SK-N-SH (cell line): ENCODE data around the gene LRRC19. TPM values are rescaled to one million over a fixed set of nuclear protein-coding genes. Genes with fewer than 3 reads are reported as not detected.

ENCODE experiments used
- CTCF ChIA-PET: fragments of 300-600, 350-600 bp; formaldehyde crosslinking; extraction: SDS; loops from one replicate; lab custom pipeline; 2021; lab: Yijun Ruan, JAX
- POLR2A ChIA-PET: fragments of 350-600 bp; sonication (Branson Sonifier 250); formaldehyde crosslinking; extraction: SDS; loops from one replicate; lab custom pipeline; 2020; ENCODE audit warnings: antibody characterized with exemption, inconsistent platforms; lab: Yijun Ruan, JAX
- DNase-seq: peaks from one replicate; pipeline ENCODE4 v3.0.0; 2012
- H2AFZ ChIP-seq: fragments of 200-600 bp; sonication (generic); 2 replicates; pipeline ENCODE4 v1.8.1; 2016; ENCODE audit warnings: antibody characterized with exemption, mild to moderate bottlenecking, low read depth
- H3F3A ChIP-seq: fragments of 200-600 bp; sonication (generic); replicated peaks from 2 replicates; pipeline ENCODE3; 2016; ENCODE audit warnings: antibody characterized with exemption, mild to moderate bottlenecking; ENCODE audit not compliant: insufficient read depth
- H3K27ac ChIP-seq, 2 experiments: fragments of 200-500 bp in 1 of 2; fragments of 200-600 bp in 1 of 2; sonication (Bioruptor generic) in 1 of 2; sonication (generic), shearing (Covaris generic) in 1 of 2; 2 replicates each; pipeline versions ENCODE4 v1.5.1 to v1.6.1; 2014 to 2016; ENCODE audit warnings: low read depth in 2 of 2, inconsistent platforms in 1 of 2, low read length in 1 of 2, mild to moderate bottlenecking in 1 of 2, mixed read lengths in 1 of 2
- H3K27me3 ChIP-seq: fragments of 200-600 bp; sonication (generic), shearing (Covaris generic); 2 replicates; pipeline ENCODE4 v1.6.1; 2016; ENCODE audit warnings: mixed run types; ENCODE audit not compliant: insufficient read depth
- H3K36me3 ChIP-seq, 2 experiments: fragments of 200-500 bp in 1 of 2; fragments of 200-600 bp in 1 of 2; sonication (Bioruptor generic) in 1 of 2; sonication (generic) in 1 of 2; replicated peaks in 1 of 2; 2 replicates each; pipeline versions ENCODE3 to v1.5.1; 2014 to 2016; ENCODE audit warnings: low read length in 1 of 2, mild to moderate bottlenecking in 1 of 2; ENCODE audit not compliant: insufficient read depth in 2 of 2, control insufficient read depth in 1 of 2
- H3K4me1 ChIP-seq, 2 experiments: fragments of 200-500 bp in 1 of 2; fragments of 200-600 bp in 1 of 2; sonication (Bioruptor generic) in 1 of 2; sonication (generic), shearing (Covaris generic) in 1 of 2; 2 replicates each; pipeline versions ENCODE4 v1.5.1 to v1.6.1; 2014 to 2016; ENCODE audit warnings: low read depth in 1 of 2, low read length in 1 of 2, mixed run types in 1 of 2; ENCODE audit not compliant: insufficient read depth in 2 of 2, control insufficient read depth in 1 of 2
- H3K4me2 ChIP-seq: fragments of 200-600 bp; sonication (generic), shearing (Covaris generic); 2 replicates; pipeline ENCODE4 v1.6.1; 2017; ENCODE audit warnings: mixed run types
- H3K4me3 ChIP-seq, 2 experiments: fragments of 200-500 bp in 1 of 2; fragments of 200-600 bp in 1 of 2; sonication (Bioruptor generic) in 1 of 2; sonication (generic), shearing (Covaris generic) in 1 of 2; 2 replicates each; pipeline versions ENCODE4 v1.5.1 to v1.8.1; 2014 to 2016; ENCODE audit warnings: low read depth in 2 of 2, inconsistent platforms in 1 of 2, low read length in 1 of 2, mild to moderate bottlenecking in 1 of 2, mixed read lengths in 1 of 2, moderate library complexity in 1 of 2
- H3K79me2 ChIP-seq: fragments of 200-600 bp; sonication (generic); 2 replicates; pipeline ENCODE4 v1.8.1; 2017; ENCODE audit warnings: mild to moderate bottlenecking; ENCODE audit not compliant: insufficient read depth
- H3K9ac ChIP-seq: fragments of 200-600 bp; sonication (generic); 2 replicates; pipeline ENCODE4 v1.6.1; 2017; ENCODE audit warnings: mixed run types
- H3K9me2 ChIP-seq: fragments of 200-600 bp; sonication (generic); 2 replicates; pipeline ENCODE4 v1.6.1; 2017; ENCODE audit warnings: mixed run types
- H3K9me3 ChIP-seq: fragments of 200-600 bp; sonication (generic); 2 replicates; pipeline ENCODE4 v1.6.1; 2017; ENCODE audit warnings: mixed run types, mild to moderate bottlenecking, moderate library complexity
- H4K20me1 ChIP-seq: fragments of 200-600 bp; sonication (generic); 2 replicates; pipeline ENCODE4 v1.6.1; 2017; ENCODE audit warnings: mild to moderate bottlenecking, mixed run types; ENCODE audit not compliant: insufficient read depth
- EP300 ChIP-seq, 2 experiments: IDR thresholded peaks; 2 replicates each; pipeline versions ENCODE4 v1.4.0 to v1.6.1; 2012; ENCODE audit warnings: borderline replicate concordance in 1 of 2, low read depth in 1 of 2, low read length in 1 of 2
- FOSL2 ChIP-seq: IDR thresholded peaks from 2 replicates; pipeline ENCODE4 v1.4.0; 2012; ENCODE audit warnings: low read depth, mild to moderate bottlenecking, moderate library complexity, borderline replicate concordance
- FOXJ3 ChIP-seq: sonication (generic); formaldehyde crosslinking; IDR thresholded peaks from 2 replicates; pipeline ENCODE4 v1.5.1; 2020; ENCODE audit warnings: mild to moderate bottlenecking, missing genetic modification reagents
- FOXM1 ChIP-seq: IDR thresholded peaks from 2 replicates; pipeline ENCODE4 v1.4.0; 2012; ENCODE audit warnings: low read depth, mild to moderate bottlenecking
- NFIC ChIP-seq: IDR thresholded peaks from 2 replicates; pipeline ENCODE4 v1.4.0; 2012; ENCODE audit warnings: borderline replicate concordance
- POLR2AphosphoS5 ChIP-seq: IDR thresholded peaks from 2 replicates; pipeline ENCODE4 v1.6.1; 2012; ENCODE audit warnings: low read depth, low read length
- RAD21 ChIP-seq: IDR thresholded peaks from 2 replicates; pipeline ENCODE4 v1.6.1; 2012; ENCODE audit warnings: mild to moderate bottlenecking, low read length
- RCOR1 ChIP-seq: fragments of 150-350 bp; IDR thresholded peaks from 2 replicates; pipeline ENCODE4 v1.6.1; 2017; ENCODE audit warnings: antibody characterized with exemption, low read length
- SMC3 ChIP-seq: IDR thresholded peaks from 2 replicates; pipeline ENCODE4 v1.6.1; 2012; ENCODE audit warnings: low read depth, low read length, improper control_type of control experiment
- WGBS: methylation state at CpG from one replicate; pipeline ENCODE4 v1.1.6; 2017; ENCODE audit warnings: low lambda C conversion rate; 5-methylcytosine and 5-hydroxymethylcytosine counted together
- polyA plus RNA-seq, 3 experiments: library from polyadenylated mRNA; depleted of rRNA; stranded (reverse); fragments of >200 nt; gene quantifications; 2 replicates each; pipeline ENCODE4 v1.2.3, GENCODE V29; 2012
- TF ChIP-seq, protein P1 (sequence below): IDR thresholded peaks from 2 replicates; pipeline ENCODE4 v1.4.0; 2012; ENCODE audit warnings: low read depth, borderline replicate concordance
- TF ChIP-seq, protein P2 (sequence below): fragments of 200-600 bp; sonication (generic); IDR thresholded peaks from 2 replicates; pipeline ENCODE4 v1.6.1; 2017; ENCODE audit warnings: antibody characterized with exemption, mild to moderate bottlenecking, moderate library complexity
- TF ChIP-seq, protein P3 (sequence below): fragments of 150-350 bp; IDR thresholded peaks from 2 replicates; pipeline ENCODE4 v1.6.1; 2016; ENCODE audit warnings: mild to moderate bottlenecking, low read depth, low read length

Gene LRRC19
- polyA plus RNA-seq, 1 of the 3 experiments (the other 2 are of a cell fraction), result not detected

DNA sequence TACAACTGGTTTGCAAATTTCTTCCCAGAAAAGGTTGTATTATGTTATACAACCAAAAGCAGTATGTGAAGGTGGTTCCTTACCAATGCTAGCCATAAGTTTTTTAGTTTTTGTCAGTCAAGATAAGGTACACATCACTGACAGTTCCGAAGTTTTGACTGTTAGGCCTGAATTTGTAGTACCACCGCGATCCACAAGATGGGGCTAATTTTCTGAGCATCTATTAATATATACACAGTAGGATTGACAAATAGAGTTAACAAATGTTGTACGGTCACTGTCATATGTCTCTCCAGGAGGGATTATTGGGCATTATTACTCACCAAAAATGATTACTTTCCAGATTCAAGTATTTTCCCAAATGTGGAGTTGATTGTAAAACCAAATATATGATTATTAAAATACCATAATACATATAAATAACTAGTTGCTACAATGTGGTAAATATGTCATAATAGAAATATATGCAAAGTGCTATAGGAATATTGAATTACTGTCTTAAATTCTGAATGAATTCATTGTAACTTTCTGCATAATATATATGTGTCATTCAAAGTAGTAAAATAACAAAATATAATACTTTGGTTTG lies 28.4 kb upstream of the LRRC19 start:
- ChIA-PET CTCF (interaction anchor here (0.9 to 2.8 kb wide), 5 partner anchors 12 to 246 kb away, joined by 3 to 9 read pairs (median 4); no protein-coding TSS in a partner anchor), POLR2A (no interaction called here)
- no peaks in the 10 kb centered on the region for H3K27me3 ChIP-seq
- TF ChIP-seq NFIC (no peak), RAD21 (peak; percentile 77), SMC3 (peak; percentile 85), POLR2AphosphoS5 (no peak), FOXM1 (no peak)
- TF ChIP-seq, protein P1, sequence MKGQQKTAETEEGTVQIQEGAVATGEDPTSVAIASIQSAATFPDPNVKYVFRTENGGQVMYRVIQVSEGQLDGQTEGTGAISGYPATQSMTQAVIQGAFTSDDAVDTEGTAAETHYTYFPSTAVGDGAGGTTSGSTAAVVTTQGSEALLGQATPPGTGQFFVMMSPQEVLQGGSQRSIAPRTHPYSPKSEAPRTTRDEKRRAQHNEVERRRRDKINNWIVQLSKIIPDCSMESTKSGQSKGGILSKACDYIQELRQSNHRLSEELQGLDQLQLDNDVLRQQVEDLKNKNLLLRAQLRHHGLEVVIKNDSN, result no peak
- TF ChIP-seq, protein P2, sequence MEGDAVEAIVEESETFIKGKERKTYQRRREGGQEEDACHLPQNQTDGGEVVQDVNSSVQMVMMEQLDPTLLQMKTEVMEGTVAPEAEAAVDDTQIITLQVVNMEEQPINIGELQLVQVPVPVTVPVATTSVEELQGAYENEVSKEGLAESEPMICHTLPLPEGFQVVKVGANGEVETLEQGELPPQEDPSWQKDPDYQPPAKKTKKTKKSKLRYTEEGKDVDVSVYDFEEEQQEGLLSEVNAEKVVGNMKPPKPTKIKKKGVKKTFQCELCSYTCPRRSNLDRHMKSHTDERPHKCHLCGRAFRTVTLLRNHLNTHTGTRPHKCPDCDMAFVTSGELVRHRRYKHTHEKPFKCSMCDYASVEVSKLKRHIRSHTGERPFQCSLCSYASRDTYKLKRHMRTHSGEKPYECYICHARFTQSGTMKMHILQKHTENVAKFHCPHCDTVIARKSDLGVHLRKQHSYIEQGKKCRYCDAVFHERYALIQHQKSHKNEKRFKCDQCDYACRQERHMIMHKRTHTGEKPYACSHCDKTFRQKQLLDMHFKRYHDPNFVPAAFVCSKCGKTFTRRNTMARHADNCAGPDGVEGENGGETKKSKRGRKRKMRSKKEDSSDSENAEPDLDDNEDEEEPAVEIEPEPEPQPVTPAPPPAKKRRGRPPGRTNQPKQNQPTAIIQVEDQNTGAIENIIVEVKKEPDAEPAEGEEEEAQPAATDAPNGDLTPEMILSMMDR, result peak; percentile 90
- no peak overlapping the region for H3K27ac ChIP-seq
- no peak overlapping the region for H2AFZ ChIP-seq
- no peaks in the 10 kb centered on the region for H3K9me3 ChIP-seq
- no peaks in the 10 kb centered on the region for H3K4me1 ChIP-seq
- H4K20me1 ChIP-seq, result no peaks in the 10 kb centered on the region
- DNase-seq, result peak; percentile 51
- no peaks in the 10 kb centered on the region for H3K9me2 ChIP-seq
- no peak overlapping the region for H3K9ac ChIP-seq
- no peaks in the 10 kb centered on the region for H3F3A ChIP-seq
- WGBS, result 7% methylated on average over 4 of the region's 4 CpGs
- H3K79me2 ChIP-seq, result no peaks in the 10 kb centered on the region
- H3K4me2 ChIP-seq, result no peak overlapping the region
- no peak overlapping the region; a peak in 1 of 4 replicates for H3K4me3 ChIP-seq
- no peaks in the 10 kb centered on the region for H3K36me3 ChIP-seq

DNA sequence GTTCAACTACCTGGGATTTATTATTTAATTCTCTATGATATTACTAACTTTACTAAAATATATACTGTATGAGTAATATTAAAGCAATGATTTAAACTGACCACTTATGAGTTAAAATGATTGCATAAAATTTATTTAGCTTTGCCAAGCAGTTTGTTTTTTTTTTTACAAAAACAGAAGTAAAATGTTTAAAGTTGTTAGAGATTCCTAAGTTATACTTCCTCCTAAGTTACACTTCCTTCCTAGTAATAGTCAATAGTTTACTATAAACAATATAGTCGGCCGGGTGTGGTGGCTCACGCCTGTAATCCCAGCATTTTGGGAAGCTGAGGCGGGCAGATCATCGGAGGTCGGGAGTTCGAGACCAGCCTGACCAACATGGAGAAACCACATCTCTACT lies 23.7 kb upstream of the LRRC19 start:
- no peak overlapping the region for H3K4me3 ChIP-seq
- WGBS, result 97% methylated on average over 7 of the region's 7 CpGs
- H4K20me1 ChIP-seq, result no peaks in the 10 kb centered on the region
- no peaks in the 10 kb centered on the region for H3F3A ChIP-seq
- no peak overlapping the region for H3K9ac ChIP-seq
- H3K27me3 ChIP-seq, result no peaks in the 10 kb centered on the region
- ChIA-PET CTCF (interaction anchor here (3.5 kb wide), 1 partner anchor 247 kb away, joined by 18 read pairs; no protein-coding TSS in a partner anchor), POLR2A (no interaction called here)
- no peaks in the 10 kb centered on the region for H3K4me1 ChIP-seq
- no peaks in the 10 kb centered on the region for H3K79me2 ChIP-seq
- no peak overlapping the region for H2AFZ ChIP-seq
- H3K9me3 ChIP-seq, result no peaks in the 10 kb centered on the region
- no peak overlapping the region for H3K27ac ChIP-seq
- H3K4me2 ChIP-seq, result no peak overlapping the region
- TF ChIP-seq EP300 (IDR thresholded peaks at IDR 0.05; ENCODE audit: borderline replicate concordance in 1 of 2, low read depth in 1 of 2, low read length in 1 of 2) (no peak), FOXJ3 (CRISPR knock-in tag) (no peak), RCOR1 (no peak), FOSL2 (no peak)
- TF ChIP-seq, protein P3, sequence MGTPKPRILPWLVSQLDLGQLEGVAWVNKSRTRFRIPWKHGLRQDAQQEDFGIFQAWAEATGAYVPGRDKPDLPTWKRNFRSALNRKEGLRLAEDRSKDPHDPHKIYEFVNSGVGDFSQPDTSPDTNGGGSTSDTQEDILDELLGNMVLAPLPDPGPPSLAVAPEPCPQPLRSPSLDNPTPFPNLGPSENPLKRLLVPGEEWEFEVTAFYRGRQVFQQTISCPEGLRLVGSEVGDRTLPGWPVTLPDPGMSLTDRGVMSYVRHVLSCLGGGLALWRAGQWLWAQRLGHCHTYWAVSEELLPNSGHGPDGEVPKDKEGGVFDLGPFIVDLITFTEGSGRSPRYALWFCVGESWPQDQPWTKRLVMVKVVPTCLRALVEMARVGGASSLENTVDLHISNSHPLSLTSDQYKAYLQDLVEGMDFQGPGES, result no peak
- TF ChIP-seq, all 33 proteins: peak for 0
- Histone ChIP-seq H3K9me2 (no peaks in the 10 kb centered on the region), H3K36me3 (peaks cover 6 to 18% of the 10 kb centered on the region in 2 experiments)
- DNase-seq, result no peak
